ENCODE results near the gene CCDC102A.

GRCh38 chr16:57464523-57464922 is 71.8 kb downstream of the CCDC102A start:
- no peak for TF ChIP-seq CTCF (IDR thresholded peaks at IDR 0.05)
- TF ChIP-seq POLR2A (IDR thresholded peaks at IDR 0.05) = no peak
- no peak for TF ChIP-seq EP300 (IDR thresholded peaks at IDR 0.05)

Data from tibial nerve (tissue), 4 donors.